Measurements from ENCODE around the gene BMP3.

DNA sequence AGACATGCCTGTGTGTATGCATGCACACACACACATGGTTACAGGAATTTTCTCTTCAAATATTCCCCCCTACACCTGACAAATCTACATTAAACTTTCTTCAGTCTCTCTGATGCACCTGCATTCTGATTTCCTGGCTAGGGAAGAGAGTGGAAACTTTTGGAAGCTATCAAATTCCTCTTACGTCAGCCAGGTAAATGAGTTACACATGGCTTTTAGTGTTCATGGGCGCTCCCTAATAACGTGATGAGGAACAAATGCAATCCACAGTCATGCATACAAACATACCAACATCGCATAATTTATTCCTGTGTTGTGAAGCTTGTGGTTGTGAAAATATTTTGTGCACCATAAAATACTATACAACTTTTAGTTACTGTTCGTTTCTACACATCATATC is 34.9 kb downstream of the BMP3 start:
- TF ChIP-seq, protein P1, sequence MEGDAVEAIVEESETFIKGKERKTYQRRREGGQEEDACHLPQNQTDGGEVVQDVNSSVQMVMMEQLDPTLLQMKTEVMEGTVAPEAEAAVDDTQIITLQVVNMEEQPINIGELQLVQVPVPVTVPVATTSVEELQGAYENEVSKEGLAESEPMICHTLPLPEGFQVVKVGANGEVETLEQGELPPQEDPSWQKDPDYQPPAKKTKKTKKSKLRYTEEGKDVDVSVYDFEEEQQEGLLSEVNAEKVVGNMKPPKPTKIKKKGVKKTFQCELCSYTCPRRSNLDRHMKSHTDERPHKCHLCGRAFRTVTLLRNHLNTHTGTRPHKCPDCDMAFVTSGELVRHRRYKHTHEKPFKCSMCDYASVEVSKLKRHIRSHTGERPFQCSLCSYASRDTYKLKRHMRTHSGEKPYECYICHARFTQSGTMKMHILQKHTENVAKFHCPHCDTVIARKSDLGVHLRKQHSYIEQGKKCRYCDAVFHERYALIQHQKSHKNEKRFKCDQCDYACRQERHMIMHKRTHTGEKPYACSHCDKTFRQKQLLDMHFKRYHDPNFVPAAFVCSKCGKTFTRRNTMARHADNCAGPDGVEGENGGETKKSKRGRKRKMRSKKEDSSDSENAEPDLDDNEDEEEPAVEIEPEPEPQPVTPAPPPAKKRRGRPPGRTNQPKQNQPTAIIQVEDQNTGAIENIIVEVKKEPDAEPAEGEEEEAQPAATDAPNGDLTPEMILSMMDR (IDR thresholded peaks at IDR 0.05; ENCODE audit: low read depth, low read length), result no peak
- no peak for TF ChIP-seq EZH2phosphoT487 (IDR thresholded peaks at IDR 0.05; ENCODE audit: low read depth)

Measured in OCI-LY3 (cell line).